A673 (cell line): ENCODE measurements around the gene CRISPLD2. TPM values are rescaled to one million over a fixed set of nuclear protein-coding genes. Genes with fewer than 3 reads are reported as not detected.

Source experiments
- BruUV-seq: library from RNA; stranded (reverse); fragments of 400-500 nt; replicated peaks from 2 replicates; lab custom pipeline; 2021; lab: Mats Ljungman, UMichigan
- CTCF ChIA-PET: fragments of 300-600 bp; sonication (Branson Sonifier 250); formaldehyde crosslinking; loops from one replicate; lab custom pipeline; 2022; ENCODE audit warnings: antibody characterized with exemption; lab: Charles Lee
- POLR2A ChIA-PET: fragments of 300-600 bp; sonication (Branson Sonifier 250); formaldehyde crosslinking; loops from one replicate; lab custom pipeline; 2022; ENCODE audit warnings: antibody characterized with exemption; ENCODE audit not compliant: low non-redundant PET; lab: Charles Lee
- DNase-seq: peaks from one replicate; pipeline ENCODE4 v3.0.0-alpha.2; 2015; ENCODE audit warnings: low spot score
- H3K27ac ChIP-seq: fragments of 200-600 bp; sonication (generic); 2 replicates; pipeline ENCODE4 v1.5.1; 2016; ENCODE audit warnings: mixed run types, low read depth, mild to moderate bottlenecking, mixed read lengths, antibody characterized with exemption, low read length; ENCODE audit not compliant: poor library complexity, severe bottlenecking
- H3K27me3 ChIP-seq: fragments of 200-600 bp; sonication (generic); replicated peaks from 2 replicates; pipeline ENCODE4 v1.6.1; 2017; ENCODE audit warnings: mixed run types, low read depth, mild to moderate bottlenecking, mixed read lengths, antibody characterized with exemption, low read length; ENCODE audit not compliant: insufficient read depth, poor library complexity
- H3K36me3 ChIP-seq: fragments of 200-600 bp; sonication (generic); 2 replicates; pipeline ENCODE4 v1.6.1; 2016; ENCODE audit warnings: mixed run types, mild to moderate bottlenecking, mixed read lengths, antibody characterized with exemption, low read length; ENCODE audit not compliant: insufficient read depth, poor library complexity, severe bottlenecking
- H3K4me1 ChIP-seq: fragments of 200-600 bp; sonication (generic); 2 replicates; pipeline ENCODE4 v1.6.1; 2017; ENCODE audit warnings: mixed run types, mild to moderate bottlenecking, mixed read lengths, antibody characterized with exemption, low read length; ENCODE audit not compliant: insufficient read depth, poor library complexity, severe bottlenecking
- H3K4me3 ChIP-seq: fragments of 200-600 bp; sonication (generic); 2 replicates; pipeline ENCODE4 v1.5.1; 2016; ENCODE audit warnings: low read depth, mixed run types, mild to moderate bottlenecking, mixed read lengths, low read length; ENCODE audit not compliant: poor library complexity, severe bottlenecking
- H3K9me3 ChIP-seq: fragments of 200-600 bp; sonication (generic); 2 replicates; pipeline ENCODE4 v1.6.1; 2016; ENCODE audit warnings: mixed run types, low read depth, mild to moderate bottlenecking, mixed read lengths, antibody characterized with exemption, low read length; ENCODE audit not compliant: poor library complexity, severe bottlenecking
- CTCF ChIP-seq: fragments of 300-800, 200-600 bp; sonication (generic); conservative IDR thresholded peaks from 2 replicates; pipeline ENCODE4 v1.5.1; 2017; ENCODE audit warnings: low read depth, mild to moderate bottlenecking, antibody characterized with exemption, low read length, moderate library complexity, mixed read lengths
- EZH2 ChIP-seq: fragments of 200-600 bp; sonication (generic); IDR thresholded peaks from 2 replicates; pipeline ENCODE4 v1.6.1; 2017; ENCODE audit warnings: borderline replicate concordance, low read depth, mild to moderate bottlenecking, mixed read lengths, antibody characterized with exemption, low read length; ENCODE audit not compliant: poor library complexity, severe bottlenecking
- intact Hi-C: fragments of 100-400 bp; cut with micrococcal nuclease; formaldehyde crosslinking; loops from one replicate; pipeline ENCODE4 v1.10.0; 2022; ENCODE audit not compliant: unreplicated experiment
- total RNA-seq: library from RNA; stranded (reverse); gene quantifications from 2 replicates; pipeline ENCODE4 v1.2.3, GENCODE V29; 2021

CRISPLD2 gene
- total RNA-seq, 1 experiment from 2014 or later, result 0.32 TPM

GRCh38 chr16:84927621-84928591 lies 108.1 kb downstream of the CRISPLD2 start:
- Histone ChIP-seq H3K9me3 (no peaks in the 10 kb centered on the region), H3K27ac (no peak overlapping the region), H3K27me3 (no peaks in the 10 kb centered on the region), H3K4me1 (no peaks in the 10 kb centered on the region), H3K4me3 (no peak overlapping the region), H3K36me3 (no peaks in the 10 kb centered on the region)
- no peak for TF ChIP-seq CTCF
- TF ChIP-seq EZH2, result no peak
- no peak for DNase-seq
- BruUV-seq, result no TSS peak
- ChIA-PET CTCF (interaction anchor here (0.7 kb wide), 1 partner anchor 25 kb away, joined by 3 read pairs; no protein-coding TSS in a partner anchor), POLR2A (no interaction called here)
- intact Hi-C loops, result loop anchor here (5.0 kb wide), 1 partner anchor 44 kb away; no protein-coding TSS in a partner anchor

- Histone ChIP-seq H3K27me3 (no peaks in the 10 kb centered on the region), H3K27ac (no peak overlapping the region), H3K4me3 (no peak overlapping the region), H3K36me3 (no peaks in the 10 kb centered on the region), H3K9me3 (no peaks in the 10 kb centered on the region), H3K4me1 (no peaks in the 10 kb centered on the region)
- no peak for DNase-seq
- intact Hi-C loops, result loop anchor here (5.0 kb wide), 1 partner anchor 43 kb away; no protein-coding TSS in a partner anchor
- TF ChIP-seq CTCF (no peak), EZH2 (no peak)
- BruUV-seq, result no TSS peak
- CTCF ChIA-PET, result no interaction called here
- POLR2A ChIA-PET, result no interaction called here
Measured at GRCh38 chr16:84928679-84929420, 109.1 kb downstream of the CRISPLD2 start.

GRCh38 chr16:84929421-84930297 lies 109.9 kb downstream of the CRISPLD2 start:
- Histone ChIP-seq H3K9me3 (no peaks in the 10 kb centered on the region), H3K4me3 (no peak overlapping the region), H3K27me3 (no peaks in the 10 kb centered on the region), H3K27ac (no peak overlapping the region), H3K36me3 (no peaks in the 10 kb centered on the region), H3K4me1 (no peaks in the 10 kb centered on the region)
- POLR2A ChIA-PET, result no interaction called here
- intact Hi-C loops, result loop anchor here (5.0 kb wide), 1 partner anchor 43 kb away; no protein-coding TSS in a partner anchor
- TF ChIP-seq CTCF (no peak), EZH2 (no peak)
- BruUV-seq, result no TSS peak
- CTCF ChIA-PET, result no interaction called here
- DNase-seq, result no peak
